ENCODE results near the gene CDH13.

DNA sequence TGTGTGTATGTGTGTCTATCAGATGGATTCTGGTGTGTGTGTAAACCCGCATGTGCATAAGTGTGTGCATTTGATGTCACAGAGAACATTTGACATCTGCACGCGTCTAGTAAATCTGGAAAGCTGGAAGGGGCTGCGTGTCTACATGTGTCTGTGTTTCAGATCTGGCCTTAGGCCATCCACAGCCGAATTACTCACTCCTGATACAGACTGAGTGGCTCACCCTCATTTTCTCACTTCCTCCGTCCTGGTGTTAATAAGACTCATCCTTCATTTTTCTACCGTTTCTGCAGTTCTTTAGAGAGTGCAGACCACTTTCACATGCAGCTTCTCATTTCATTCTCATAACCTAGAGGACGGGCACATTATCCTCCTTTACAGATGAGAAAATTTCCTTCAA lies 491.6 kb downstream of the CDH13 start:
- TF ChIP-seq CTCF (IDR thresholded peaks at IDR 0.05) (no peak), POLR2A (IDR thresholded peaks at IDR 0.05) (no peak)

Data from Peyer's patch (tissue), 4 donors.